HG02623 (cell line): ENCODE data around the gene PLEKHG4B.
"Not testable (repeated sequence)": the region's sequence is repeated elsewhere in the genome, so short reads cannot be mapped to it uniquely, and the experiment has no call there.

Experiments
- ATAC-seq: cut with Tn5 transposase; IDR thresholded peaks from one replicate; pipeline ENCODE4 v1.9.1; 2021; ENCODE audit warnings: moderate library complexity; ENCODE audit not compliant: unreplicated experiment

Gene PLEKHG4B

DNA sequence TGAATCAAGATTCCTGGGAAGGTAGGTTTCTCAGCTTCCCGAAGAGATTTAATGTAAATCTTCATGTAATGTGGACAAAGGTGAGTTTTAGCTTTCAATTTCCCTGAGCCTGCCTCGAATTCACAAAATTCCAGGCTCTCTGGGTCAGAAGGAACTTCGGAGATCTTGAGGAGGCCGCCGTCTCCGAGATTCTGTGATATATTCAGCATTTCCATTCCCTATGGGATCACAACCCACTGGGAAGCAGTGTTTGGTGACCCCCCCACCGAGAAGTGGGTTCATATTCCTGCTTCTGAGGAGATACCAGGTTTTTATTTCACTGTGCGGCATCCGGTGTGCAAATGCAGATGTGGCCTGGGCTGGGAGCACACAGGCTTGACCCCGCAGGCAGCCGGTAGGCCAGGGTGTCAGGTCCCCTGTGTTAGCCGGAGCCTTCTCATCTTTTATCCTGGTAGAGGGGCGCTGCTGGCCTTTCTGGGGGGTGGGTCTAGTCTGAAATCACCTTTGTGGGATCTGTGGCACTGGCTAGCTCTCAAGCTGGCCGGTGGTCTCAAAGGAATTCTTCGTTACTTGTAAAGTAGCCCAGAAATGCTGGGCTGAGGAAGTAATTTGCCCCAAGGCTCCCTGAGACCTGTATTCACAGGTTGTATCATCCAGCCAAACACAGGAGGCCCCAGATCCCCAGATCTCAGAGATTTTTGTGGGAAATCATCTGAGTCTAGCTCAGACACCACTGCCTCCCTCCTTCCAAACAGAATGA is 1.4 kb downstream of the PLEKHG4B start:
- ATAC-seq, result no peak

DNA sequence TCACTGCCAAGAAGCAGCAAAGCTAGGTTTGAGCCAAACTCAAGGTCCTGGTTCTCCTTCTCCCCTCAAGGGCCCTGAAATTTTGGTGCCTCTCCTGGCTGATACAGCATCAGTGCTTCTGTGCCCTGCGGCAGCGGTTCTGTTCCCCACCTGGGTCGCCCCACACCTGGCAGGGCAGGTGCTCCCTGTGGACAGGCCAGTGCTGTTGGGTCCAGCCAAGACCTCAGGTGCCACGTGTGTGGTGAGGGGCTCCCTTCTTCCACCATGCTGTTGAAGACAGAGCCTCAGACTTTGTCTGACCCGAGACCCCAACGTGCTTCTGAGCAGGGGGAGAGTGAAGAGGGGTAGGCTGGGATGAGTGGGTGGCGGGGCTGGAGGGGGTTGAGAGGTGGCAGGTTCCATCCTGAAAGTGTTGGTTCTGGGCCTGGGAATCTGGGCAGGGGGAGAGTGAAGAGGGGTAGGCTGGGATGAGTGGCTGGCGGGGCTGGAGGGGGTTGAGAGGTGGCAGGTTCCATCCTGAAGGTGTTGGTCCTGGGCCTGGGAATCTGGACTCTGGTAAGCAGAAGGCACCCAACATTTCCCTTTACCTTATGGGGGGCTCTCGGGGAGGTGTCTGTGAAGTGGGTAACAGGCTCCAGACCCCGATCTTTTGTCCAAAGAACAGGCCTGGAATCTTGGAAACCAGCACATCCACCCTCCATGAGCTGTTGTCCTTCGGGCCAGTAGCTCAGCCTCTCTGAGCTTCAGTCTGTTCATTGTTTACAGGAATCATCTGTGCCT is 2.3 kb downstream of the PLEKHG4B start:
- no peak for ATAC-seq

DNA sequence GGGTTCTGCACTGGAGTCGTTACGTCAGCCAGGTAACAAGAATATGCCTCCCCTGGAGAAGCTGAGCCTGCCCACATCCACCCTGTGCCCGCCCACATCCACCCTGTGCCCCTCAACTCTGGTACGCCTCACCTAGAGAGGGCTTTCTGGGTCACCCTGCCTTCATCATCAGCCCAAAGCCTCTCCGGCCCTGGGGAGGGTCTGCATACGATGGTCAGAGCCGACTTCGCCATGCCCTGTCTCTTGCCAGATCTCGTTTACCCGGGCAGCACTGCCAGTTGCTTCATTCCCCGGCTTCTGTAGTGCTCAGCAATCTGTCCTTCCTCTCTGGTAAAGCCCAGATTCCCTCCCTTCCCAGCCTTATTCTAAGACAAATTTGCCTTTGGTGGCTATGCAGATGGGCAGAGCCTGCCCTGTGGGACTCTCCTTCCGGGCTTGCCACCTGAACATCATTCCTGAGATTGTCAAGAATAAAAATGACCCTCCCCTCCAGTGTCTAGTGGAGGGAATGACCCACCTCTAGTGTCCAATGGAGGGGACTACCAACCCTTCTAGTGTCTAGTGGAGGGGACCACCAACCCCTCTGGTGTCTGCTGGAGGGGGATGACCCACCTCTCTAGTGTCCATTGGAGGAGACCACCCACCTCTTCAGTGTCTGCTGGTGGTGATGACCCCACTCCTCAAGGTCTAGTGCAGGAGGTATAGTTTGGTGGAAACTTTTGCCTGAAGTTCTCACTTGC is 3.4 kb downstream of the PLEKHG4B start:
- ATAC-seq, result no peak

DNA sequence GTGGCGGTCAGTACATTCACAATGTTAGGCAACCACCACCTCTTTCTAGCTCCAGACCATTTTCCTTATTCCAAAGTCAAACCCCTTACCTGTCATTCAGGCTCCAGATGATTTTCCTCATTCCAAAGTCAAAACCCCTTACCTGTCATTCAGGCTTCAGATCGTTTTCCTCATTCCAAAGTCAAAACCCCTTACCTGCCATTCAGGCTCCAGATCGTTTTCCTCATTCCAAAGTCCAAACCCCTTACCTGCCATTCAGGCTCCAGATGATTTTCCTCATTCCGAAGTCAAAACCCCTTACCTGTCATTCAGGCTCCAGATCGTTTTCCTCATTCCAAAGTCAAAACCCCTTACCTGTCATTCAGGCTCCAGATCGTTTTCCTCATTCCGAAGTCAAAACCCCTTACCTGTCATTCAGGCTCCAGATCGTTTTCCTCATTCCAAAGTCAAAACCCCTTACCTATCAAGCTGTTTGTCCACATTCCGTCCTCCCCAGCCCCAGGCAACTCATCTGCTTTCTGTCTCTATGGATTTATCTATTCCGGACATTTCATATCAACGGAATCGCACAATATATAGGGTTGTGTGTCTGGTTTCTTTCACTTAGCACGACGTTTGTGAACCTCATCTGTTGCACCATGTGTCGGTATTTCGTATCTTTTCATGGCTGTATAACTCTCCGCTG is 5.2 kb downstream of the PLEKHG4B start:
- no peak for ATAC-seq

DNA sequence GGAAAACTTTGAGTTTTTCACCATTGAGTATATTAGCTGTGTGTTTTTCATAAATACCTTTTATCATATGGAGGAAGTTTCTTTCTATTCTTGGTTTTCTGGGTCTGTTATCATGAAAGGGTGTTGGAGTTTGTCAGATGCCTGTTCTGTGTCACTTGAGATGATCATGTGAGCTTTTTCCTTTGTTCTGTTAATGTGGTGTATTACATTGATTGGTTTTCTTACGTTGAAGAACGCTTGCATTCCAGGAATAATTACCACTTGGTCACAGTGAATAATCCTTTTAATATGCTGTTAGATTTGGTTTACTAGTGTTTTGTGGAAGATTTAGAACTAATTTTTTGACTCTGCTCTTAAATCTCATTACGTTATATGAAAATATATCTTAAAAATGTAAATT is 7.8 kb downstream of the PLEKHG4B start:
- ATAC-seq, result no peak

DNA sequence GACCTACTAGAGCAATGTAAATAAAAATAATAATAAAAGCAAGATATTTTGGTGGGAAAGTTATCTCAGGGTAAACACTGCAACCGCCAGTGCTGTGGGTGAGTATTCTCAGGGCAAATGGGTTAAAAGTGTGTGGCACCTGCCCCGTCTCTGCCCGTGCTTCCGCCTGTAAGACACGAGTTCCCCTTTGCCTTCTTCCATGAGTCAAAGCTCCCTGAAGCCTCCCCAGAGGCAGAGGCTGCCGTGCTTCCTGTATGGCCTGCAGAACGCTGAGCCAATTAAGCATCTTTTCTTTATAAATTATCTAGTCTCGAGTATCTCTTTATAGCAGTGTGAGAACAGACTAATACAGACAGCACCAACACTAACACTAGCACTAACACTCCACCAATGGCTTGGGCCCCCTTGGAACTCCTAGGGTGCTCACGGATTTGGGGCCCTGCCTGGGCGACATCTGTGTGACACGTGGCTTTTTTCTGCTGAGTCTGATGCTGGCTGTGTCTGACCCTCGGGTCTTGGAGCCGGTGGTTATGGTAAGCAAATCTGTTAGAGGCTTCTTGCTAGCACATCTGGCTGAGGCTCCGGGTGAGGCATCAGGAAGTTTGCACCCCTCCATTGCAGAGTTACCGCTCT is 10.6 kb downstream of the PLEKHG4B start:
- ATAC-seq, result no peak

DNA sequence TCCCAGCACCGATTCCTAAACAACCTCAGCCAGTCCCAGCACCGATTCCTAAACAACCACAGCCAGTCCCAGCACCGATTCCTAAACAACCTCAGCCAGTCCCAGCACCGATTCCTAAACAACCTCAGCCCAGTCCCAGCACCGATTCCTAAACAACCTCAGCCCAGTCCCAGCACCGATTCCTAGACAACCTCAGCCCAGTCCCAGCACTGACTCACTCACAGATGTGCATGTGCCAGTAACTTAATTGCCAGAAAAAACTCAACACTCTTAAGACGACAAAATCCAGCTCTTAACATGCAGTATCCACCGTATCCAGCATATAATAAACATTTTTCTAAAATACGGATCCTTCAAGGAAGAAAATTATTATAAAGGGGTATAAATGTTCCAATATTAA is 12.1 kb downstream of the PLEKHG4B start:
- not testable (repeated sequence) for ATAC-seq

DNA sequence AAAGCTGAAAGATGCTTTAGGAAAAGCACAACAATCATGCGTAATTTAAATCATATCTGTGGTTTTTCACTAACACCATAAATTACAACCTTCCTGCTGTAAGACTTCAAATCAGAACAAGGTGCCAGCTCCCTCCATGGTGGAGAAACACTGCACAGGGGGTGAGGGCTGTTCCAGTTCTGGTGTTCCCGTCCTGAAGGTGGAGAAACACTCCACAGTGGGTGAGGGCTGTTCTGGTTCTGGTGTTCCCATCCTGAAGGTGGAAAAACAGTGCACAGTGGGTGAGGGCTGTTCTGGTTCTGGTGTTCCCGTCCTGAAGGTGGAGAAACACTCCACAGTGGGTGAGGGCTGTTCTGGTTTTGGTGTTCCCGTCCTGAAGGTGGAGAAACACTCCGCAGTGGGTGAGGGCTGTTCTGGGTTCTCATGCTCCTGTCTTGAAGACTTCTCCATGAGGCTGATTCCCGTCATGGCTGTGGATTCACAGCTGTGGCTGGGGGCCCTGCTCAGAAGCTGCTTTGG is 12.9 kb downstream of the PLEKHG4B start:
- no peak for ATAC-seq

DNA sequence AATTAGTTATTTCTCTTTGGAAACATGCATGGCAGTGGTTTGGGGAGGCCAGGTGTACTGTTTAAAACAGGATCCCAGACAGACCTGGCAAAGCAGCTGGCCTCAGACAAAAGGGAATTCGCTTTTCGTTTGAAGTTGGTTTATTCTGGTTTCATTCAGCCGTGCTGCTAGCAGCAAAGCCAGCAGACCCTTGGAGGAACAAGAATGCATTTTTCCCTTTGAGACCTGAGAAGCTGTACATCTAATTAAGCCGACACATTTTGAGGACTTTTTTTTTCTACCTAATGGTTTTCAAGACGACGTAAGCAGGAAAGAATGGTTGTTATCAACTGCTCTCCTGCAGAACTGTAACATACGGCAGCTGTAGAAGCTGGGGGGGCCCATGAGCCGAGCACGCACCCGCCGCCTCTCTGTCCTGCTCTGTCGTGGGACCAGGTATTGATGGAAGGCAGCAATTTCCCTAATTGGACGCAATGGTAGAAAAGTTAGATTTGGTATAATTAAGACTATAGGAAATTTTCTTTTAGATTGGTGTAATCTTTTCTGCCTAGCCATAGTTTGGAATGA is 13.6 kb downstream of the PLEKHG4B start:
- ATAC-seq, result no peak

DNA sequence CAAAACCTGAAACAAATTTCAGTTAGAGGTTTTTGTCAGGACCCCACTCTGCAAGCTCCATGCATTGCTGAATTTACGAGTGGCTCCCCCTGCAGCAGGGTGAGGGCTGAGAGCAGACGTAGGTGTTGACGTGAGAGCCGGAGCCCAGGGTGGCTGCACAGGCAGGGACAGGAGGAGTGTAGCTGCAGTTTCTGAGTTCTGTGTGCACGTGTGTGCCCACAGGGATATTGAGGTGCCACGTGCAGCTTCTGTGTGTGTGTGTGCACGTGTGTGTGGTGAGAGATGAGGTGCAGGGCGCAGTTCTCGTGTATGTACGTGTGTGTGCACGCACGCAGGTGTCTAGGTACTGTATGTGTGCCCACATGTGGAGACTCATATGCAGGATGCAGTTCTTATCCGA is 14.6 kb downstream of the PLEKHG4B start:
- no peak for ATAC-seq

DNA sequence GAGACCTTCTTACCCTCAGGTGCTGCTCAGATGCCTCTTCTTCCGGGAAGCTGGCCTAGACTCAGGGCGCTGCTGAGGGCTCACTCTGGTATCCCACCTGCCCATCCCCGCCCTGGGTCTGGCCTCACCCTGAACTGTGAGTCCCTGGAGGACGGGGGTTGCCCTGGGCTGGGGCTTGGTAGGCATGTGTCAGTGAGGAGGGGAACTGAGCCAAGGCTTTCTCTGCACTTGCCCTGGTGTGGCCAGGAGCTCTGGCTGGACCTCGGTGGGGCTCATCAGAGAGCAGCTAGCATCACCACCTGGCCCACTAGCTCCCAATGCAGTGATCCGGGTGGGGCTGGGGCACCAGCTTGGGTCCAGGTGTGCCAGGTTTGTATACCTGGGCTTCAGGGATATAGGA is 15.6 kb downstream of the PLEKHG4B start:
- ATAC-seq, result no peak

DNA sequence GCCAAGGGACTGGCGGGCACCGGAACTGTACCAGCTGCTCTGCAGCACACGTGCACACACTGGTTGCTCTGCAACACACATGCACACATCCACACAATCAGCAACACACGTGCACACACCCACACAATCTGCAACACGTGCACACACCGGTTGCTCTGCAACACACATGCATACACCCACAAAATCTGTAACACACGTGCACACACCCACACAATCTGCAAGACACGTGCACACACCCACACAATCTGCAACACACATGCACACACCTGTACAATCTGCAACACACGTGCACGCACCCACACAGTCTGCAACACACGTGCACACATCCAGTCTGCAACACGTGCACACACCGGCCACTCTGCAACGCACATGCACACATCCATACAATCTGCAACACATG is 17.9 kb downstream of the PLEKHG4B start:
- no peak for ATAC-seq

DNA sequence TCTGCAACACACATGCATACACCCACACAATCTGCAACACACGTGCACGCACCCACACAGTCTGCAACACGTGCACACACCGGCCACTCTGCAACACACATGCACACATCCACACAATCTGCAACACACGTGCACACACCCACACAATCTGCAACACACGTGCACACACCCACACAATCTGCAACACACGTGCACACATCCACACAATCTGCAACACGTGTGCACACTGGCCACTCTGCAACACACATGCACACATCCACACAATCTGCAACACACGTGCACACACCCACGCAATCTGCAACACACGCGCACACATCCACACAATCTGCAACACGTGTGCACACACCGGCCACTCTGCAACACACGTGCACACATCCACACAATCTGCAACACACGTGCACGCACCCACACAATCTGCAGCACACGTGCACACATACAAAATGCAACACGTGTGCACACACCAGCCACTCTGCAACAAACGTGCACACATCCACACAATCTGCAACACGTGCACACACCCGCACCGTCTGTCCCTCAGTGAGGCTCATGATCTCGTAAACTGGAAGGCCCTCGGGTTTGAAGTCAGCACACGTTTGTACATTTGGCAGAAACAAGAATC is 18.4 kb downstream of the PLEKHG4B start:
- ATAC-seq, result no peak

DNA sequence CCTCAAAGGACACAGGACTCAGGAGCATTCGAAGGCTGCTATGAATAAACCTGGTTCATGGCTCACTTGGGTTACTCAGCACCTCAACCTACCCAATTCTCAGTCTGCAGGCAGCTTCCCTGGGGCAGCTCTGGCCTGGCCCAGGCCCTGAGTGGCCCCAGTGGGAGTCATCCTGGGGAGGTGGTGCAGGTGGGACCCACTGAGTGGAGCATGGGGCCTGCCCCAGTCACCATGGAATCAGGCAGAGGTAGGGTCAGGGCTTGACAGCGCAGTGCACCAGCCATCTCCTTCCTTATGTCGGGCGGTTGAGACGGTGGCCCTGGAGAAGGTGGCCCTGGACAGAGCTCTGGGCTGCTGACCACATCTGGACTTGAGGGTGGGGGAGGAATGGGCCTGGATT is 19.2 kb downstream of the PLEKHG4B start:
- ATAC-seq, result no peak

DNA sequence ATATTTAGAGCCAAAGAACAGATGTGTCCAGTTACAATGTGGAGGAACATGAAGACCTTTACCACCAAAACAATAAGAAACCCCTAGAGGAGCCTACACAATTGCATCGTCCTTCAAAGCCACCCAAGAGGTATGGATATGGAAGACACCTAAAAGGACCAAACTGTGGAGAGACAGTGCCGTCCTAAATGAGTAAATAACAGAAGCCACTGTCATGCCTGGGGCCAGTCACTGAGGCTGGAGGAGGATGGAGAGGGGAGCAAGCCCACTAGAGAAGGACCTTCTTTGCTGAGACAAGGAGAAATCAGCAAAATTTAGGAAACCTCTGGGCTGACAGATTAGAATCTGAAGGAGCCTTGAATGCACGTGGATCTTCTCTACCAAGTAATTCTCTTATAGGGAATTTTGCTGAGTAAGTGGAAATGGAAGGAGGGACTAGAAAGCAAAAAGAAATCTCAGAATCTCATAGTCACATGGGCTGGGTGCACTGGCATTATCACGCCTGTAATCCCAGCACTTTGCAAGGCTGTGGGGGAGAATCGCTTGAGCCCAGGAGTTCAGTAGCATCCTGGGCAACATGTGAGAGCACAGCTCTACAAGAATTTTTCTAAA is 27.6 kb downstream of the PLEKHG4B start:
- no peak for ATAC-seq

DNA sequence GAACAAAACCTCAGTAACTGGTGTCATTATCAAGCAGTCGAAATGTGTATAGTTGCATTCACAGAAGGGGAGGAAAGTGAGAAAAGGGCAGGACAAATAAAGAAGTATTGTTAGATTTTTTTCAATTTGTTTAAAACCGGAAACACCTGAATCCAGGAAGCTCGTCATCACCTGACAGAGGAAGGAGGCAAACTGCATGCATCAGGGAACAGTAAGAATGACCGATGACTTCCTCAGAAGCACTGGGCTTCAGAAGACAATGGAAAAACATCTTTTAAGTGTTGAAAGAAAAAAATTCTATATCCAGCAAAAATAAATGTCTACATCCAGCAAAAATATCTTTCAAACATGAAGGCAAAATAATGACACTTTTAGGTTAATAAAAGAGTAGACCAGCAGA is 29.5 kb downstream of the PLEKHG4B start:
- ATAC-seq, result no peak

DNA sequence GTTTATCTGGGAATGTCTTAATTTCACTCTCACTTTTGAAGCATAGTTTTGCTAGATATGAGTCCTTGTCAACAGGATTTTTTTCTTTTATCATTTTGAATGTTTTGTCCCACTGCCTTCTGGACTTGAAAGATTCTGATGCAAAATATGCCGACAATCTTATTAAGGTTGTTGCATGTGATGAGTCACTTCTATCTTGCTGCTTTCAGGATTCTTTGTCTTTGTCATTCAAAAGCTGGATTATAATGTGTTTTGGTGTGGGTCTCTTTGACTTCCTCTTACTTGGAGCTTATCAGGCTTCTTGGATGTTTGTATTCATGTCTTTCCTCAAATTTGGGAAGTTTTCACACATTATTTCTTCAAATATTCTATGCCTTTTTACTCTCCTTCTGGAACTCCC is 33.8 kb downstream of the PLEKHG4B start:
- ATAC-seq, result no peak

DNA sequence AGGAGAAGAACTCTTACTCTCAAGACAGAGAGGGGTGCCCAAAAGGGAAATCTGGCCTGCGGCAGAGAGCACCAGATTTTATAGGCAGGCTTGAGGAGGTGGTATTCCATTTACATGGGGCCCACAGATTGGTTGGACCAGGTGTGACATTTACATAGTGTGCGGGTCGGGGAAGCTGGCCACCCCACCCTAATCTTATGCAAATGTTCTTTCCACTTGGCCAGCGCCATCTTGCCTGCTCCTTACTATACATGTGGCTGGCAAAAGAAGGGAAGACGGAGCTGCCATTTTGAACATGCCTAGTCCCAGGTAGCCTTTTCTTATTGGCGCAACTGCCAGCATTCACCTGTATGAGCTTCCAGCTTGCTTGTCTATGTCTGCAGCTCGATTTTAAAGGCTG is 34.8 kb downstream of the PLEKHG4B start:
- ATAC-seq, result no peak

DNA sequence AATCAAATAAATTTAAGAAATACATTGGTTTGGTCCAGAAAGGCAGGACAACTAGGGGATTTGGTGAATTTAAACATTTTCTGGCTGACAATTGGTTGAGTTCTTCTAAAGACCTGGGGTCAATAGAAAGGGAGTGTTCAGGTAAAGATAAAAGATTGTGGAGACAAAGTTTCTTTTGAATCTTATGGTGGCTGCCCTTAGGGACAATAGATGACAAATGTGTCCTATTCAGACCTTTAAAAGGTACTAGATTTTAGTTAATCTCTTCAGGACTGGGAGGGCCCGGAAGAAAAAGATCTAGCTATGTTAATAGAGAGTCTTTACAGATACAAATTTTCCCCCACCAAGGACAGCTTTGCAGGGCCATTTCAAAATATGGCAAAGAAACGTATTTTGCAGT is 35.9 kb downstream of the PLEKHG4B start:
- ATAC-seq, result no peak
